Measurements from ENCODE around the gene OR6N2. TPM values are rescaled to one million over a fixed set of nuclear protein-coding genes. Genes with fewer than 3 reads are reported as not detected.

The OR6N2 gene
- total and polyA plus RNA-seq, 4 donors: not detected

DNA sequence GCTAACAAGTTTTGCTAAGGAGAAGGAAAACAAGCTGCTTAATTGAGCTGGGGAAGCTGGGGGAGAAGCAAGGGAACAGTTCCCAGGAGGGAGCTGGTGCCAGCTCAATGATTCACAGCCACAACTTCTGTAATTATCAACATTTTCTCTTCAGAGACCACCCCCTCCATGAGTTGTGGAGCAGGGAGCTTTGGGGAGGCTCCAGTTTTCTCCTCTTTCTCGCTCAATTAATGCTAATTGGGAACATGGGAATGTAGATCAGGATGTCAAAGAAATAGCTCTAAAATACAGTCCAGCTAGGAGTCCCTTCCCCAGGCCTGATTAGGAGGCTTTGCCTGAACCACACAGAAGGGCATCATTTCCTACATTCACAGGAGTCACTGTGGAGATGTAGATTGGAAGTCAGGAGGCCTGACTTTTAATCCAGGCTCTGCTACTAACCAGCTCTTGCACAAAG lies 38.0 kb upstream of the OR6N2 start:
- H3K9ac ChIP-seq (ENCODE audit: low read depth in 1 of 2, low read length in 2 of 2): no peak overlapping the region
- no peak for DNase-seq (ENCODE audit: low spot score)
- no peaks in the 10 kb centered on the region for H3K27me3 ChIP-seq (ENCODE audit: control insufficient read depth in 4 of 4, insufficient read depth in 4 of 4, low read length in 3 of 4)
- H3K4me1 ChIP-seq (ENCODE audit: control insufficient read depth in 4 of 4, insufficient read depth in 4 of 4, low read length in 3 of 4): no peaks in the 10 kb centered on the region
- H3K9me3 ChIP-seq (ENCODE audit: control insufficient read depth in 4 of 4, low read length in 3 of 4): peaks cover 0 to 4% (median 0%) of the 10 kb centered on the region in 4 donors
- H3K27ac ChIP-seq (ENCODE audit: low read depth in 1 of 2, low read length in 2 of 2): peak overlapping the region in 1 of 2 donors; percentile 47
- WGBS: 69% methylated on average over 1 of the region's 1 CpG
- no peak overlapping the region for H3K4me3 ChIP-seq (ENCODE audit: low read depth in 1 of 3, low read length in 3 of 3)
- no peak for TF ChIP-seq HNF4A (conservative IDR thresholded peaks at IDR 0.05)
- no peak for TF ChIP-seq TAF1 (conservative IDR thresholded peaks at IDR 0.05)
- no peak for TF ChIP-seq NR2F2 (IDR thresholded peaks at IDR 0.05)
- TF ChIP-seq, protein P1, sequence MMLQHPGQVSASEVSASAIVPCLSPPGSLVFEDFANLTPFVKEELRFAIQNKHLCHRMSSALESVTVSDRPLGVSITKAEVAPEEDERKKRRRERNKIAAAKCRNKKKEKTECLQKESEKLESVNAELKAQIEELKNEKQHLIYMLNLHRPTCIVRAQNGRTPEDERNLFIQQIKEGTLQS (IDR thresholded peaks at IDR 0.05): no peak
- no peak for TF ChIP-seq RAD21 (IDR thresholded peaks at IDR 0.05)
- no peak for TF ChIP-seq YY1 (IDR thresholded peaks at IDR 0.05)
- no peak for TF ChIP-seq HNF4G (IDR thresholded peaks at IDR 0.05)
- no peak for TF ChIP-seq FOXA1 (IDR thresholded peaks at IDR 0.05)
- no peak for TF ChIP-seq SP1 (IDR thresholded peaks at IDR 0.05)
- TF ChIP-seq, protein P2, sequence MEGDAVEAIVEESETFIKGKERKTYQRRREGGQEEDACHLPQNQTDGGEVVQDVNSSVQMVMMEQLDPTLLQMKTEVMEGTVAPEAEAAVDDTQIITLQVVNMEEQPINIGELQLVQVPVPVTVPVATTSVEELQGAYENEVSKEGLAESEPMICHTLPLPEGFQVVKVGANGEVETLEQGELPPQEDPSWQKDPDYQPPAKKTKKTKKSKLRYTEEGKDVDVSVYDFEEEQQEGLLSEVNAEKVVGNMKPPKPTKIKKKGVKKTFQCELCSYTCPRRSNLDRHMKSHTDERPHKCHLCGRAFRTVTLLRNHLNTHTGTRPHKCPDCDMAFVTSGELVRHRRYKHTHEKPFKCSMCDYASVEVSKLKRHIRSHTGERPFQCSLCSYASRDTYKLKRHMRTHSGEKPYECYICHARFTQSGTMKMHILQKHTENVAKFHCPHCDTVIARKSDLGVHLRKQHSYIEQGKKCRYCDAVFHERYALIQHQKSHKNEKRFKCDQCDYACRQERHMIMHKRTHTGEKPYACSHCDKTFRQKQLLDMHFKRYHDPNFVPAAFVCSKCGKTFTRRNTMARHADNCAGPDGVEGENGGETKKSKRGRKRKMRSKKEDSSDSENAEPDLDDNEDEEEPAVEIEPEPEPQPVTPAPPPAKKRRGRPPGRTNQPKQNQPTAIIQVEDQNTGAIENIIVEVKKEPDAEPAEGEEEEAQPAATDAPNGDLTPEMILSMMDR (IDR thresholded peaks at IDR 0.05; ENCODE audit: low read depth, low read length, missing input control): no peak
- no peak for TF ChIP-seq MAX (IDR thresholded peaks at IDR 0.05)
- TF ChIP-seq JUND (IDR thresholded peaks at IDR 0.05): no peak
- TF ChIP-seq REST (IDR thresholded peaks at IDR 0.05): no peak
- no peak for TF ChIP-seq EGR1 (IDR thresholded peaks at IDR 0.05; ENCODE audit: low read depth in 2 of 2)
- no peak for TF ChIP-seq RXRA (IDR thresholded peaks at IDR 0.05)
- no peak for TF ChIP-seq GABPA (IDR thresholded peaks at IDR 0.05 in 1 of 2, conservative IDR thresholded peaks at IDR 0.05 in 1 of 2)
- TF ChIP-seq, protein P3, sequence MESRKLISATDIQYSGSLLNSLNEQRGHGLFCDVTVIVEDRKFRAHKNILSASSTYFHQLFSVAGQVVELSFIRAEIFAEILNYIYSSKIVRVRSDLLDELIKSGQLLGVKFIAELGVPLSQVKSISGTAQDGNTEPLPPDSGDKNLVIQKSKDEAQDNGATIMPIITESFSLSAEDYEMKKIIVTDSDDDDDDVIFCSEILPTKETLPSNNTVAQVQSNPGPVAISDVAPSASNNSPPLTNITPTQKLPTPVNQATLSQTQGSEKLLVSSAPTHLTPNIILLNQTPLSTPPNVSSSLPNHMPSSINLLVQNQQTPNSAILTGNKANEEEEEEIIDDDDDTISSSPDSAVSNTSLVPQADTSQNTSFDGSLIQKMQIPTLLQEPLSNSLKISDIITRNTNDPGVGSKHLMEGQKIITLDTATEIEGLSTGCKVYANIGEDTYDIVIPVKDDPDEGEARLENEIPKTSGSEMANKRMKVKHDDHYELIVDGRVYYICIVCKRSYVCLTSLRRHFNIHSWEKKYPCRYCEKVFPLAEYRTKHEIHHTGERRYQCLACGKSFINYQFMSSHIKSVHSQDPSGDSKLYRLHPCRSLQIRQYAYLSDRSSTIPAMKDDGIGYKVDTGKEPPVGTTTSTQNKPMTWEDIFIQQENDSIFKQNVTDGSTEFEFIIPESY (IDR thresholded peaks at IDR 0.05): no peak
- H3K36me3 ChIP-seq (ENCODE audit: control insufficient read depth in 4 of 4, insufficient read depth in 3 of 4, low read depth in 1 of 4, low read length in 3 of 4): no peaks in the 10 kb centered on the region
